Endothelial cell of hepatic sinusoid (primary cell): Measurements from ENCODE around the gene STK24.

ENCODE experiments used
- in situ Hi-C: cut with HindIII; loops from 2 replicates; pipeline ENCODE4 v1.10.0; 2017; ENCODE audit warnings: low sequenced_read_pairs

Gene STK24

GRCh38 chr13:98557937-98558792 lies 18.7 kb downstream of the STK24 start:
- in situ Hi-C loops, result no loop called here

- in situ Hi-C loops, result no loop called here
Measured at GRCh38 chr13:98556968-98557631, 19.8 kb downstream of the STK24 start.

GRCh38 chr13:98556142-98556816 lies 20.6 kb downstream of the STK24 start:
- in situ Hi-C loops, result no loop called here

- in situ Hi-C loops, result no loop called here
Measured at GRCh38 chr13:98549728-98550317, 27.1 kb downstream of the STK24 start.

- in situ Hi-C loops, result no loop called here
Measured at GRCh38 chr13:98549006-98549727, 27.7 kb downstream of the STK24 start.

GRCh38 chr13:98548230-98548629 lies 28.7 kb downstream of the STK24 start:
- in situ Hi-C loops, result no loop called here

- in situ Hi-C loops, result no loop called here
Measured at GRCh38 chr13:98547455-98547854, 29.5 kb downstream of the STK24 start.

GRCh38 chr13:98546402-98546801 lies 30.5 kb downstream of the STK24 start:
- in situ Hi-C loops, result no loop called here

- in situ Hi-C loops, result no loop called here
Measured at GRCh38 chr13:98544104-98544710, 32.7 kb downstream of the STK24 start.

- in situ Hi-C loops, result no loop called here
Measured at GRCh38 chr13:98543378-98544103, 33.4 kb downstream of the STK24 start.

- in situ Hi-C loops, result no loop called here
Measured at GRCh38 chr13:98542568-98543377, 34.1 kb downstream of the STK24 start.

GRCh38 chr13:98541701-98542203 lies 35.2 kb downstream of the STK24 start:
- in situ Hi-C loops, result no loop called here

GRCh38 chr13:98541191-98541590 lies 35.7 kb downstream of the STK24 start:
- in situ Hi-C loops, result no loop called here

- in situ Hi-C loops, result no loop called here
Measured at GRCh38 chr13:98540476-98540875, 36.4 kb downstream of the STK24 start.

GRCh38 chr13:98539666-98540065 lies 37.2 kb downstream of the STK24 start:
- in situ Hi-C loops, result loop anchor here (5.0 kb wide), 1 partner anchor 43 kb away; no protein-coding TSS in a partner anchor

GRCh38 chr13:98538876-98539275 lies 38.0 kb downstream of the STK24 start:
- in situ Hi-C loops, result loop anchor here (5.0 kb wide), 1 partner anchor 43 kb away; no protein-coding TSS in a partner anchor

- in situ Hi-C loops, result loop anchor here (5.0 kb wide), 1 partner anchor 45 kb away; no protein-coding TSS in a partner anchor
Measured at GRCh38 chr13:98537740-98538139, 39.2 kb downstream of the STK24 start.

GRCh38 chr13:98537306-98537705 lies 39.6 kb downstream of the STK24 start:
- in situ Hi-C loops, result loop anchor here (5.0 kb wide), 1 partner anchor 45 kb away; no protein-coding TSS in a partner anchor
